OCI-LY7 (cell line): ENCODE results near the gene XKRX. TPM values are rescaled to one million over a fixed set of nuclear protein-coding genes. Genes with fewer than 3 reads are reported as not detected.

Source experiments
- BruUV-seq: library from RNA; stranded (reverse); fragments of 400-500 nt; replicated peaks from 2 replicates; lab custom pipeline; 2021; lab: Mats Ljungman, UMichigan
- CTCF ChIA-PET: fragments of 300-600 bp; sonication (Branson Sonifier 250); formaldehyde crosslinking; loops from one replicate; lab custom pipeline; 2022; ENCODE audit warnings: antibody characterized with exemption; ENCODE audit not compliant: unreplicated experiment; lab: Charles Lee
- POLR2A ChIA-PET: fragments of 300-600 bp; sonication (Branson Sonifier 250); formaldehyde crosslinking; loops from one replicate; lab custom pipeline; 2022; ENCODE audit warnings: antibody characterized with exemption; lab: Charles Lee
- DNase-seq: peaks from one replicate; pipeline ENCODE4 v3.0.0-alpha.2; 2015; ENCODE audit warnings: low spot score
- H2AFZ ChIP-seq: fragments of 200-600 bp; sonication (generic), shearing (Covaris generic); 2 replicates; pipeline ENCODE4 v1.6.1; 2014; ENCODE audit warnings: mild to moderate bottlenecking, antibody characterized with exemption, low read length, moderate library complexity
- H3K27ac ChIP-seq: fragments of 200-600 bp; sonication (generic); 2 replicates; pipeline ENCODE4 v1.5.1; 2014; ENCODE audit warnings: mixed run types, low read depth, mild to moderate bottlenecking, moderate library complexity, low read length, inconsistent platforms; ENCODE audit not compliant: poor library complexity, severe bottlenecking
- H3K36me3 ChIP-seq: fragments of 200-600 bp; sonication (generic); 2 replicates; pipeline ENCODE4 v1.6.1; 2014; ENCODE audit warnings: mild to moderate bottlenecking, antibody characterized with exemption, low read length, moderate library complexity, mixed read lengths; ENCODE audit not compliant: insufficient read depth
- H3K4me1 ChIP-seq: fragments of 200-600 bp; sonication (generic); 2 replicates; pipeline ENCODE4 v1.5.1; 2014; ENCODE audit warnings: mild to moderate bottlenecking, low read length; ENCODE audit not compliant: insufficient read depth, poor library complexity, severe bottlenecking
- H3K4me2 ChIP-seq: fragments of 200-600 bp; sonication (generic); 2 replicates; pipeline ENCODE4 v1.6.1; 2014; ENCODE audit warnings: mild to moderate bottlenecking, low read length
- H3K4me3 ChIP-seq: fragments of 200-600 bp; sonication (generic); 2 replicates; pipeline ENCODE4 v1.5.1; 2014; ENCODE audit warnings: mild to moderate bottlenecking, low read depth, low read length; ENCODE audit not compliant: poor library complexity, severe bottlenecking
- H3K79me2 ChIP-seq: fragments of 200-600 bp; sonication (generic); 2 replicates; pipeline ENCODE4 v1.6.1; 2016; ENCODE audit warnings: low read depth, mild to moderate bottlenecking, low read length, moderate library complexity, mixed read lengths; ENCODE audit not compliant: insufficient read depth
- H3K9me2 ChIP-seq: fragments of 200-600 bp; sonication (generic); 2 replicates; pipeline ENCODE4 v1.6.1; 2016; ENCODE audit warnings: mild to moderate bottlenecking, low read length, mixed read lengths; ENCODE audit not compliant: insufficient read depth
- H3K9me3 ChIP-seq: fragments of 200-600 bp; sonication (generic); 2 replicates; pipeline ENCODE4 v1.6.1; 2014; ENCODE audit warnings: mild to moderate bottlenecking, mixed run types, low read length, mixed read lengths
- H4K20me1 ChIP-seq: fragments of 200-600 bp; sonication (generic); 2 replicates; pipeline ENCODE4 v1.6.1; 2014; ENCODE audit warnings: mild to moderate bottlenecking, antibody characterized with exemption, low read length, moderate library complexity, mixed read lengths; ENCODE audit not compliant: insufficient read depth
- CTCF ChIP-seq: fragments of 200-600 bp; sonication (generic); conservative IDR thresholded peaks from 2 replicates; pipeline ENCODE4 v1.5.1; 2014; ENCODE audit warnings: mild to moderate bottlenecking, antibody characterized with exemption, low read length, moderate library complexity, mixed read lengths
- EZH2phosphoT487 ChIP-seq: fragments of 200-600 bp; sonication (generic); IDR thresholded peaks from 2 replicates; pipeline ENCODE4 v1.6.1; 2018; ENCODE audit warnings: low read depth, borderline replicate concordance, mild to moderate bottlenecking, mixed run types, antibody characterized with exemption, low read length, moderate library complexity, mixed read lengths
- intact Hi-C: fragments of 100-400 bp; cut with micrococcal nuclease; formaldehyde crosslinking; loops from one replicate; pipeline ENCODE4 v1.10.0; 2022; ENCODE audit not compliant: unreplicated experiment
- total RNA-seq, 2 experiments: library from RNA; depleted of rRNA in 1 of 2; stranded (reverse); fragments of >200 nt in 1 of 2; shearing (Covaris generic) in 1 of 2; gene quantifications; 2 replicates each; pipeline ENCODE4 v1.2.3, GENCODE V29; 2014 to 2022

The XKRX gene
- total RNA-seq, 2 experiments from 2014 or later = 6.4 to 8.4 TPM

DNA sequence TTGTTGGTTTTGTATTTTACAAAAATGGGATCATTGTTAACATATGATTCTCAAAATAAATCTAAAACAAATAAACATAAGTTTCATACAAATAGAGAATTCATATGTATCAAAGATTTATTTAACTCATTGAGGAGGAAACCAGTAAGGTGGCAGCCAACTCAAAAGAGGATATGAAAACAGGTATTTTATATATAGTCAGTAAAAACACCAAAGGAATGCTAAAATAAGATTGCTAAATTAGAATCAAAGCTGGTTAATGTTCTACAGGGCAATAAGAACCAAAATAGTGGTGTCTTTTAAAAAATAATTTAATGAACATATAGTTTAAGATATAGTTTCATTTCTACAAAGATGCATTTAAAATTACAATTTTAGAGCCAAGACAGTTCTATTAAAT lies 23.1 kb downstream of the XKRX start:
- Histone ChIP-seq H3K9me2 (no peaks in the 10 kb centered on the region), H2AFZ (peak overlapping the region; percentile 61; the same call in 1 of the 2 replicates), H3K9me3 (peaks cover 19% of the 10 kb centered on the region; the same call in 1 of the 2 replicates), H3K4me1 (peaks cover 23% of the 10 kb centered on the region), H4K20me1 (no peaks in the 10 kb centered on the region), H3K79me2 (no peaks in the 10 kb centered on the region), H3K27ac (peak overlapping the region; percentile 70), H3K4me3 (no peak overlapping the region), H3K36me3 (peaks cover 4% of the 10 kb centered on the region; the same call in 1 of the 2 replicates), H3K4me2 (peak overlapping the region; percentile 56)
- intact Hi-C loops = no loop called here
- peak; percentile 41 for DNase-seq
- BruUV-seq = no TSS peak
- CTCF ChIA-PET = no interaction called here
- TF ChIP-seq CTCF (no peak), EZH2phosphoT487 (no peak)
- POLR2A ChIA-PET = interaction anchor here (0.6 to 2.6 kb wide), 5 partner anchors 11 to 33 kb away, joined by 3 to 15 read pairs (median 5); partner anchors contain the start of gene XKRX

GRCh38 chrX:100904433-100904832 lies 24.3 kb downstream of the XKRX start:
- no peaks in the 10 kb centered on the region for H3K9me2 ChIP-seq
- no TSS peak for BruUV-seq
- ChIA-PET CTCF (no interaction called here), POLR2A (interaction anchor here (0.7 to 2.6 kb wide), 5 partner anchors 21 to 214 kb away, joined by 3 to 15 read pairs (median 5); partner anchors contain the start of genes CENPI and XKRX)
- H4K20me1 ChIP-seq = no peaks in the 10 kb centered on the region
- no peak for TF ChIP-seq EZH2phosphoT487
- no peak for TF ChIP-seq CTCF
- no peak for DNase-seq
- H3K4me1 ChIP-seq = peaks cover 23% of the 10 kb centered on the region
- peaks cover 19% of the 10 kb centered on the region; the same call in 1 of the 2 replicates for H3K9me3 ChIP-seq
- peak overlapping the region; percentile 61; the same call in 1 of the 2 replicates for H2AFZ ChIP-seq
- H3K4me2 ChIP-seq = no peak overlapping the region
- intact Hi-C loops = no loop called here
- H3K4me3 ChIP-seq = no peak overlapping the region
- H3K27ac ChIP-seq = no peak overlapping the region
- no peaks in the 10 kb centered on the region for H3K79me2 ChIP-seq
- H3K36me3 ChIP-seq = peaks cover 4% of the 10 kb centered on the region; the same call in 1 of the 2 replicates
